Activated T-cell treated with anti-CD3 and anti-CD28 coated beads, Interleukin-2, amount 50 U/mL, for 24 hours (primary cell): ENCODE data around the gene FAM47C.
"Not testable (repeated sequence)": the region's sequence is repeated elsewhere in the genome, so short reads cannot be mapped to it uniquely, and the experiment has no call there.

Experiments
- DNase-seq: peaks from one replicate; pipeline ENCODE4 v3.0.0-alpha.2; 2020
- H3K27ac Mint-ChIP-seq: 2 replicates; pipeline ENCODE4 v1.8.0; 2020; ENCODE audit warnings: mild to moderate bottlenecking, mixed read lengths
- H3K27me3 Mint-ChIP-seq: 2 replicates; pipeline ENCODE4 v1.8.0; 2020; ENCODE audit warnings: mixed read lengths
- H3K36me3 Mint-ChIP-seq: 2 replicates; pipeline ENCODE4 v1.8.0; 2020; ENCODE audit warnings: low read depth, mixed read lengths
- H3K4me1 Mint-ChIP-seq: 2 replicates; pipeline ENCODE4 v1.8.0; 2020; ENCODE audit warnings: low read depth, mixed read lengths
- H3K4me3 Mint-ChIP-seq: 2 replicates; pipeline ENCODE4 v1.8.0; 2020; ENCODE audit warnings: mild to moderate bottlenecking, moderate library complexity, mixed read lengths
- H3K9me3 Mint-ChIP-seq: 2 replicates; pipeline ENCODE4 v1.8.0; 2020; ENCODE audit warnings: mixed read lengths

The FAM47C gene

DNA sequence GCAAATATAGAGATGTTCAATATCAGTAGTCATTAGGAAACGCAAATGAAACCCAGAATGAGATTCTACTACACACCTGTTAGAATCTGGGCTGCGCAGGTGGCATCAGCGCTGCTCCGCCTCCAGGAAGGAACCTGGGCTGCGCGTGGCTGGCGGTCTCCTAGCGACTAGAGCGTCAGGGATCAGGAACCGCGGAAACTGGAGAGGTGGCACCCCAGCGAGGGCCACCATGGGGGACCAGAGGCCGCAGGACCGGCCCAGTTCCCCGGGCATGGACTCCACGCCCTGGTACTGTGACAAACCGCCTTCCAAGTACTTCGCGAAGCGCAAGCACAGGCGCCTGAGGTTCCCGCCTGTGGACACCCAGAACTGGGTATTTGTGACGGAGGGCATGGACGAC is at the start of gene FAM47C:
Gene FAM47C, plus strand, starts transcription at position 185 of the 400 bp plus-strand sequence. Its CDS starts 45 bp downstream, at position 230.
- H3K27me3 Mint-ChIP-seq = peaks cover 24% of the 10 kb centered on the region
- DNase-seq = not testable (repeated sequence)

DNA sequence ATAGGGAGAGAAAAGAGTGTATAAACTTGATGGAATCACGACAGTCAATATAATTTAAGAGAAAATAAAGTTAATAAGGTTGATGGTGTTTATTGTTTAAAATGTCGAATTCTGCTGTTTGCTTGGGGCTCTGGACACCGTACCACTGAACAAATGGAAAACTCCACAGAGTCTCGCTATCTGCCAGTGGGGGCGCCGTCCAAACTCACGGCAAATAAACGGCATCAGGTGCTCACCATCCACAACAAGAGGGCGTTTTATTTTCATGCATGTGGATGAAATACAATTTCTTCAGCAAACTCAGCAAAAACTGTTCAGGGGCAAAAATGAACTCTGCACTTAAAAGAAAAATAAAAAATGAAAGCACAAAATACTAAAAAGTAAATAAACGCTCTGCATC is 46.6 kb upstream of the FAM47C start:
- Mint-ChIP-seq H3K27me3 (peaks cover 54% of the 10 kb centered on the region), H3K36me3 (no peaks in the 10 kb centered on the region), H3K9me3 (no peaks in the 10 kb centered on the region), H3K27ac (no peak overlapping the region), H3K4me3 (no peak overlapping the region), H3K4me1 (no peaks in the 10 kb centered on the region)
- no peak for DNase-seq

More for the DNA sequence above, at the start of gene FAM47C:
- not testable (repeated sequence) for H3K36me3 Mint-ChIP-seq, H3K27ac Mint-ChIP-seq, H3K4me1 Mint-ChIP-seq, H3K4me3 Mint-ChIP-seq, H3K9me3 Mint-ChIP-seq

GRCh38 chrX:36963069-36963808 is 44.9 kb upstream of the FAM47C start:
- H3K36me3 Mint-ChIP-seq = no peaks in the 10 kb centered on the region
- H3K4me3 Mint-ChIP-seq = no peak overlapping the region
- no peaks in the 10 kb centered on the region for H3K9me3 Mint-ChIP-seq
- peaks cover 46% of the 10 kb centered on the region for H3K27me3 Mint-ChIP-seq
- no peak overlapping the region for H3K27ac Mint-ChIP-seq
- no peaks in the 10 kb centered on the region for H3K4me1 Mint-ChIP-seq
- no peak for DNase-seq

GRCh38 chrX:36963852-36964251 is 44.3 kb upstream of the FAM47C start:
- Mint-ChIP-seq H3K4me3 (no peak overlapping the region), H3K4me1 (no peaks in the 10 kb centered on the region), H3K27me3 (peaks cover 43% of the 10 kb centered on the region), H3K9me3 (no peaks in the 10 kb centered on the region), H3K36me3 (no peaks in the 10 kb centered on the region), H3K27ac (no peak overlapping the region)
- no peak for DNase-seq

DNA sequence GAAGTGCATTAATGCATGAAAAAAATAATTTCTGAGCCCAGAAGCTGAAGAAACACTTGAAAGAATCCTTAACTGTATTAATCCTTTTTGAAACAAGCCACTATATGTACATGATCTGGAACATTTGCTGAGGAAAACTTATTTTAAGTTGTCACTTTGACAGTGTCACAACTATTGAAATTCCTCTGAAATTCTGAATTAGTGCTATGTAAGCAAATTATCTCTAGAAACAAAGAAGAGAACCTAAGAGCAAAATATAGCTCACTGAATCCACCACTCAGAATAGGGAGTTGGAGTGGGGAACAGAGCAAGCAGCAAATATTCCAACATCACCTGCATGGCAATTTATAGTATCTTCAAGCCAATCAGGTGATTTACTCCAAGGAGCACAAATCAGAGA is 34.6 kb upstream of the FAM47C start:
- Mint-ChIP-seq H3K27me3 (peaks cover 43% of the 10 kb centered on the region), H3K4me1 (no peaks in the 10 kb centered on the region), H3K27ac (no peak overlapping the region), H3K9me3 (no peaks in the 10 kb centered on the region), H3K36me3 (no peaks in the 10 kb centered on the region), H3K4me3 (no peak overlapping the region)
- DNase-seq = no peak

DNA sequence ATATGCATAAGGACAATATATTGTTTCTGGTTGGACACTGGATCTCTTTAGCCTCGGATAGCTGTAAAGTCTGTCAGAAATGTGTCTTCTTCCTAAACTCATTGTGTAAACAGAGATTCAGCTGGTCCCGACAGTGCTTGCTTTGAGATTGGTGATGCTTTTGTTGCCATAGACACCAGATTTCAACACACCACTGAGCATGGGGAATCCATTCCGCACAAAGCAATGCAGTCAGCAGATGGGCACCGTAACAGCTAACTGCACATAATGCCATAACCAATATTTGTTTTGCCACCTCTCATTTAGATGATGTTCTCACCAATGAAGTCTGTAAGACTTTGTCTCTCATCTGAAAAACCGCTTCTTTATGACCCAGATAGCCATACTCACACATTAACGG is 33.3 kb upstream of the FAM47C start:
- Mint-ChIP-seq H3K27me3 (peaks cover 42% of the 10 kb centered on the region), H3K27ac (no peak overlapping the region), H3K36me3 (no peaks in the 10 kb centered on the region), H3K4me3 (no peak overlapping the region), H3K4me1 (no peaks in the 10 kb centered on the region), H3K9me3 (no peaks in the 10 kb centered on the region)
- DNase-seq = no peak

DNA sequence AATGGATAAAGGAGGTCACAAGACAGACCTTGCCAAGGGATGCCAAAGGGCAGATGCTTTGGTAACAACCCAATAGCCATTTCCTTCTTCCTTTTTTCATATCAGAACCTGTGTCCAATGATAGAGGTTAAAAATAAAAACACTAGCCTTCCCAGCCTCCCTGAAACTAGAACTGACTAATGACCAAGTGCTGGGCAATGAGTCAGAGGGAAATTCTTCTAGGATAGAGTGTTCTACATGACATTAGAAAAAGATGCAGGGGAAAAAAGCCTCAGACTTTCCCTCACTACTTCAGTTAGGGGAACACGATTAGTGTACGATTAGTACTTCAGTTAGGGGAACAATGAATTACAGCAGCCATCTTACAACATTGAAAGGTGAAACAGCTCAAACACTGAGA is 29.3 kb upstream of the FAM47C start:
- H3K27me3 Mint-ChIP-seq = peaks cover 41% of the 10 kb centered on the region
- DNase-seq = no peak
- no peaks in the 10 kb centered on the region for H3K9me3 Mint-ChIP-seq
- no peak overlapping the region for H3K27ac Mint-ChIP-seq
- H3K4me3 Mint-ChIP-seq = no peak overlapping the region
- H3K4me1 Mint-ChIP-seq = no peaks in the 10 kb centered on the region
- no peaks in the 10 kb centered on the region for H3K36me3 Mint-ChIP-seq

GRCh38 chrX:36983831-36984230 is 24.3 kb upstream of the FAM47C start:
- Mint-ChIP-seq H3K27me3 (peaks cover 34% of the 10 kb centered on the region), H3K27ac (no peak overlapping the region), H3K4me1 (peaks cover 2% of the 10 kb centered on the region), H3K36me3 (no peaks in the 10 kb centered on the region), H3K9me3 (no peaks in the 10 kb centered on the region), H3K4me3 (no peak overlapping the region)
- DNase-seq = no peak

DNA sequence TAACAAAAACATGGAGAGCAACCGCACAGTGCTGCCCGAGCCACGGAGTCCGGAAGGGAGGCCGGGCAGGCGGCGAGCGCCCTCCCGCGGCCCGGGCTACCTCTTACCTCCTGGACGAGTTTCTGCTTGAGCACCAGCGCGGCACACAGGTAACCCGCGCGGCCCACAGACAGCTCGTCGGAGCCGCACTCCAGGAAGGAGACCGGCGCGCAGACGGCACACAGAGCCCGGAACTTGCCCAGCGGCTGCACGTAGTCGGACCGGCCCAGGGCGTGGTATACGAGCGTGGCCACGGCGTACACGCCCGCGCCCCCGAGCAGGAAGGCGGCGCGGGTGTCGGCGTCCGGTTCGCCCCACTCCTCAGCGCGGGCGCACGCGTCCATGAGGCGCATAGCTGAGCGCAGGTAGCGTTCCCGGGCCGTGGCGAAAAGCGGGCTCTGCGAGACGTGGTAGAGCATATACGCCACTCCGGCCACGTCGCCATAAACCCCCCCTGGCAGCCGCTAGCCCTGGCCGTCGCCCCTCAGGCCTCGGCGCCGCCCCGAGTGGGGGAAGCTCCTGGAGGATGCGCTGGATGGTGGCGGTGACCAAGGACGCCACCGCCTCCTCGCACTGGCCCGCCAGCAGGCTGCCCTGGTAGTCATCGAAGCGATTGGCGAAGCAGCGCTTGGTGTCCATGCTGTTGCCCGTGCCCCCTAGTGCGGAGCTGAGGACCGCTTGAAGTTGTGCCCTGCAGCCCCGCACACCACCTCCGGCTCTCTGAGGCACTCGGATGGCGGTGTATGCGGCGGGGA is 22.6 kb upstream of the FAM47C start:
- H3K27me3 Mint-ChIP-seq = peaks cover 27% of the 10 kb centered on the region
- H3K9me3 Mint-ChIP-seq, H3K4me1 Mint-ChIP-seq, H3K27ac Mint-ChIP-seq, DNase-seq, H3K36me3 Mint-ChIP-seq, H3K4me3 Mint-ChIP-seq: not testable (repeated sequence)

GRCh38 chrX:36986231-36986630 is 21.9 kb upstream of the FAM47C start:
- no peaks in the 10 kb centered on the region for H3K36me3 Mint-ChIP-seq
- H3K4me3 Mint-ChIP-seq = no peak overlapping the region
- peaks cover 29% of the 10 kb centered on the region for H3K27me3 Mint-ChIP-seq
- no peak for DNase-seq
- no peak overlapping the region for H3K27ac Mint-ChIP-seq
- peaks cover 2% of the 10 kb centered on the region for H3K4me1 Mint-ChIP-seq
- no peaks in the 10 kb centered on the region for H3K9me3 Mint-ChIP-seq

DNA sequence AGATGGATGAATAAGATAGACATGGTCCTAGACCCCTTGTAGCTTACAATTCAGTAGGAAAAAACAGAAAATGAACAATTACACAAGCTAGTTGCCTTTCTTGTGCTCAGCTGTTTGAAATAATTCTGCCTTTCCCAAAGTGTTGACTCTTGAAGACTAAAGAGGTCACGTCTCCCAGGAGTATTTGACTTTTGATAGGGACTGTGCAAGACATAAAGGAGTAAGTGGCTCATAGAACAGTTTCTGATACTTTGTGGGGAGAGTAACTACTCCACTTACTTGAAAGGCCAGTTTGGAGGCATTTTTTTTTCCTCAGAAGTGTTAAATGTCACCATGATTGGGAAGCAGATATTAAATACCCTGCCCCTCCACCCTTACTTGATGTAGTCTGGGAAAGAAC is 21.0 kb upstream of the FAM47C start:
- H3K27me3 Mint-ChIP-seq = peaks cover 35% of the 10 kb centered on the region
- not testable (repeated sequence) for H3K36me3 Mint-ChIP-seq, DNase-seq, H3K4me1 Mint-ChIP-seq, H3K4me3 Mint-ChIP-seq, H3K27ac Mint-ChIP-seq, H3K9me3 Mint-ChIP-seq

GRCh38 chrX:37000140-37000539 is 8.0 kb upstream of the FAM47C start:
- H3K36me3 Mint-ChIP-seq = no peaks in the 10 kb centered on the region
- H3K4me3 Mint-ChIP-seq = no peak overlapping the region
- H3K9me3 Mint-ChIP-seq = no peaks in the 10 kb centered on the region
- no peaks in the 10 kb centered on the region for H3K4me1 Mint-ChIP-seq
- no peak for DNase-seq
- no peak overlapping the region for H3K27ac Mint-ChIP-seq
- peaks cover 30% of the 10 kb centered on the region for H3K27me3 Mint-ChIP-seq

- Mint-ChIP-seq H3K27ac (no peak overlapping the region), H3K4me3 (no peak overlapping the region), H3K4me1 (no peaks in the 10 kb centered on the region), H3K36me3 (no peaks in the 10 kb centered on the region), H3K9me3 (no peaks in the 10 kb centered on the region), H3K27me3 (peaks cover 16% of the 10 kb centered on the region)
- DNase-seq = no peak
These were observed 2.3 kb downstream of the FAM47C start for GRCh38 chrX:37010496-37010895.

DNA sequence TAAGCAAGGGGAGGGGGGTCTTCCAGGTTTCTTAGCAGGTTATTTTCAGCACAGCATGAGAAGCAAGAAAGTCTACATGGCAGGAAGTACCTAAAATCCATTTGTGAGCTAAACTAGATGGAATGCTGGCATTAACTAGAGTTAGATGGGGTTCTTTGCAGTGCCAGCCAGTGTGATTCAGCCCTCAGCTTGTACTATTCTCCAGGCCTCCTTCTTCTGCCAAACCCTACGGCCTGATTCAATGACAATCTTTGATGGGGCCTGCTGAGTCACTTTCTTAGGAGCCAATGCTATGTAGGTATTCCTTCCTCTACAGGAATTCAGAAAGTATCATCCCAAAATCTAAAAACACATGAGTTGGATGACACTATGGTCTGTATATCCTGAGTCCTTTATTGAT is 26.1 kb downstream of the FAM47C start:
- H3K4me3 Mint-ChIP-seq, H3K36me3 Mint-ChIP-seq, H3K4me1 Mint-ChIP-seq, H3K27ac Mint-ChIP-seq, DNase-seq, H3K9me3 Mint-ChIP-seq: not testable (repeated sequence)
- H3K27me3 Mint-ChIP-seq = peaks cover 25% of the 10 kb centered on the region

DNA sequence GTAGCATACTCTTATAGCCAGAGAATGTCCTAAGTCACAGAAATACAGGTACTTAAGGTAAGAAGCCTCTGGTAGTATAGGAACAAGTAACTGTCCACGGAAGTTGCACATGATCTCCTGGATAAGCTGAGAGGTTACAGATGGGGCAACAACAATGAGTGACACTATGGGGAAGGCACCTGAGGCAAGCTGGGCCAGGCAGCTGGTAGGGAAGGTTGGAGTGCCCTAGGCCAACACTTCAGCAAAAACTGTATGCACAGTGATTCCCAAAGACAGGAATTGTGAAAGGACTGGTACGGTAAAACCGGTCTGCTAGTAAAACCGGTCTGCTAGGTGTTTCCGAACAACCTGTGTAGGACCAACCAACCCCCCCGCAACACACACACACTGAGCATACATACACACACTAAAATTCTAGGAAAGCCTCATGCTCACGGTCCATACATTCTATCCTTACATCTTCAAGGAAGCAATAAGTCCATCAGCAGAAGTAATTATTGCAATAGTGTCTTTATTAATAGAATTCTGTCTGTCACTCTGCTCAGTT is 28.6 kb downstream of the FAM47C start:
- not testable (repeated sequence) for DNase-seq, H3K4me1 Mint-ChIP-seq, H3K4me3 Mint-ChIP-seq, H3K27ac Mint-ChIP-seq, H3K36me3 Mint-ChIP-seq, H3K27me3 Mint-ChIP-seq, H3K9me3 Mint-ChIP-seq
